ENCODE data around the gene OLIG1.
A peak's percentile ranks its signal among the peaks of the same experiment; 100 is the strongest.

OLIG1 gene

DNA sequence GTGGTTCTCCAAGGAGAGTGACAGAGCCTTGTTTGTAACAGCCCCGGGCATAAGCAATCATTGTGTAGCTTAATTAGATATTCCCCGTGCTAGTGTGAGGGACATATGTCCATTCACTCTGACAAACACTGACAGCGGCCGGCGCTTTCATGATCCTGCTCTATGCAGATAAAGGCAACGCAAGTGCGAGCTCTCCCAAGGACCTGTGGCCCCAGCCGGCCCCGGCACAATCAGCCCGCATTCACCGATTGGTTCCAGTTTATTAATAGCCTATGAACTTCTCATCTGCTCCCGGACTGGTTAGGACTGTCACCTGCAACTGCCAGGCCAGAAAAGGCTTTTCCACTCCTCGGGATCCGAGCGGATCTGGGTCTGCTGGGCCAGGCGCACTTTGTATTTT is 18.0 kb upstream of the OLIG1 start:
- Histone ChIP-seq H3K4me3 (replicated peaks; ENCODE audit: insufficient read depth, low read length) (no peak overlapping the region), H3K27ac (replicated peaks) (no peak overlapping the region), H3K27me3 (ENCODE audit: insufficient read depth, poor library complexity, severe bottlenecking) (no peaks in the 10 kb centered on the region)
- TF ChIP-seq, protein P1, sequence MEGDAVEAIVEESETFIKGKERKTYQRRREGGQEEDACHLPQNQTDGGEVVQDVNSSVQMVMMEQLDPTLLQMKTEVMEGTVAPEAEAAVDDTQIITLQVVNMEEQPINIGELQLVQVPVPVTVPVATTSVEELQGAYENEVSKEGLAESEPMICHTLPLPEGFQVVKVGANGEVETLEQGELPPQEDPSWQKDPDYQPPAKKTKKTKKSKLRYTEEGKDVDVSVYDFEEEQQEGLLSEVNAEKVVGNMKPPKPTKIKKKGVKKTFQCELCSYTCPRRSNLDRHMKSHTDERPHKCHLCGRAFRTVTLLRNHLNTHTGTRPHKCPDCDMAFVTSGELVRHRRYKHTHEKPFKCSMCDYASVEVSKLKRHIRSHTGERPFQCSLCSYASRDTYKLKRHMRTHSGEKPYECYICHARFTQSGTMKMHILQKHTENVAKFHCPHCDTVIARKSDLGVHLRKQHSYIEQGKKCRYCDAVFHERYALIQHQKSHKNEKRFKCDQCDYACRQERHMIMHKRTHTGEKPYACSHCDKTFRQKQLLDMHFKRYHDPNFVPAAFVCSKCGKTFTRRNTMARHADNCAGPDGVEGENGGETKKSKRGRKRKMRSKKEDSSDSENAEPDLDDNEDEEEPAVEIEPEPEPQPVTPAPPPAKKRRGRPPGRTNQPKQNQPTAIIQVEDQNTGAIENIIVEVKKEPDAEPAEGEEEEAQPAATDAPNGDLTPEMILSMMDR (IDR thresholded peaks at IDR 0.05; ENCODE audit: insufficient read depth, low read length) = no peak
- TF ChIP-seq SPI1 (IDR thresholded peaks at IDR 0.05; ENCODE audit: borderline replicate concordance, low read depth) = no peak
- no peak for TF ChIP-seq GABPA (IDR thresholded peaks at IDR 0.05; ENCODE audit: low read depth)
- TF ChIP-seq, protein P2, sequence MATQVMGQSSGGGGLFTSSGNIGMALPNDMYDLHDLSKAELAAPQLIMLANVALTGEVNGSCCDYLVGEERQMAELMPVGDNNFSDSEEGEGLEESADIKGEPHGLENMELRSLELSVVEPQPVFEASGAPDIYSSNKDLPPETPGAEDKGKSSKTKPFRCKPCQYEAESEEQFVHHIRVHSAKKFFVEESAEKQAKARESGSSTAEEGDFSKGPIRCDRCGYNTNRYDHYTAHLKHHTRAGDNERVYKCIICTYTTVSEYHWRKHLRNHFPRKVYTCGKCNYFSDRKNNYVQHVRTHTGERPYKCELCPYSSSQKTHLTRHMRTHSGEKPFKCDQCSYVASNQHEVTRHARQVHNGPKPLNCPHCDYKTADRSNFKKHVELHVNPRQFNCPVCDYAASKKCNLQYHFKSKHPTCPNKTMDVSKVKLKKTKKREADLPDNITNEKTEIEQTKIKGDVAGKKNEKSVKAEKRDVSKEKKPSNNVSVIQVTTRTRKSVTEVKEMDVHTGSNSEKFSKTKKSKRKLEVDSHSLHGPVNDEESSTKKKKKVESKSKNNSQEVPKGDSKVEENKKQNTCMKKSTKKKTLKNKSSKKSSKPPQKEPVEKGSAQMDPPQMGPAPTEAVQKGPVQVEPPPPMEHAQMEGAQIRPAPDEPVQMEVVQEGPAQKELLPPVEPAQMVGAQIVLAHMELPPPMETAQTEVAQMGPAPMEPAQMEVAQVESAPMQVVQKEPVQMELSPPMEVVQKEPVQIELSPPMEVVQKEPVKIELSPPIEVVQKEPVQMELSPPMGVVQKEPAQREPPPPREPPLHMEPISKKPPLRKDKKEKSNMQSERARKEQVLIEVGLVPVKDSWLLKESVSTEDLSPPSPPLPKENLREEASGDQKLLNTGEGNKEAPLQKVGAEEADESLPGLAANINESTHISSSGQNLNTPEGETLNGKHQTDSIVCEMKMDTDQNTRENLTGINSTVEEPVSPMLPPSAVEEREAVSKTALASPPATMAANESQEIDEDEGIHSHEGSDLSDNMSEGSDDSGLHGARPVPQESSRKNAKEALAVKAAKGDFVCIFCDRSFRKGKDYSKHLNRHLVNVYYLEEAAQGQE (IDR thresholded peaks at IDR 0.05; ENCODE audit: insufficient replicate concordance, low read depth) = no peak
- TF ChIP-seq POLR2AphosphoS5 (IDR thresholded peaks at IDR 0.05; ENCODE audit: low read depth) = no peak
- DNase-seq (ENCODE audit: low read depth in 1 of 2, low spot score in 1 of 2) = no peak

DNA sequence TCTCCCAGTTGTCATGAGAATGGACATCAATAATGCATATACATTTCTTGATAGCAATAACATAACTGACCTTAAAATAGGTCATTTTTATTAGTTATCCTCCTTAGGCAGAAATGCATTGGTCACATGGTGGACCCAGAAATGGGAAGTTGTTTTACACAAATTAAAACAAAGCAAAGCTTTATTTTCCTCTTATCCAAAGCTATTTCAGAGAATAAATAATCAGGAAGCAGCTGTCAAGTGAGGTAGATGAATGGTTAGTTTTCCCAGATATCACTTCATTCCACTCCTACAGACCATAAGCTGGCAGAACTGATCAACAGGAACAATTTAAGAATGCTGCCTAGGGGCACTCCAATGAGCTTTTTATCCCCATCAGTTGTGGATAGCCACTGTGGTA is 16.0 kb upstream of the OLIG1 start:
- Histone ChIP-seq H3K27ac (replicated peaks) (no peak overlapping the region), H3K27me3 (ENCODE audit: insufficient read depth, poor library complexity, severe bottlenecking) (no peaks in the 10 kb centered on the region), H3K4me3 (replicated peaks; ENCODE audit: insufficient read depth, low read length) (no peak overlapping the region)
- no peak for DNase-seq (ENCODE audit: low read depth in 1 of 2, low spot score in 1 of 2)
- TF ChIP-seq SPI1 (IDR thresholded peaks at IDR 0.05; ENCODE audit: borderline replicate concordance, low read depth) (no peak), GABPA (IDR thresholded peaks at IDR 0.05; ENCODE audit: low read depth) (no peak), POLR2AphosphoS5 (IDR thresholded peaks at IDR 0.05; ENCODE audit: low read depth) (no peak)
- TF ChIP-seq, protein P2 (IDR thresholded peaks at IDR 0.05; ENCODE audit: insufficient replicate concordance, low read depth) = no peak
- TF ChIP-seq, protein P1 (IDR thresholded peaks at IDR 0.05; ENCODE audit: insufficient read depth, low read length) = no peak

DNA sequence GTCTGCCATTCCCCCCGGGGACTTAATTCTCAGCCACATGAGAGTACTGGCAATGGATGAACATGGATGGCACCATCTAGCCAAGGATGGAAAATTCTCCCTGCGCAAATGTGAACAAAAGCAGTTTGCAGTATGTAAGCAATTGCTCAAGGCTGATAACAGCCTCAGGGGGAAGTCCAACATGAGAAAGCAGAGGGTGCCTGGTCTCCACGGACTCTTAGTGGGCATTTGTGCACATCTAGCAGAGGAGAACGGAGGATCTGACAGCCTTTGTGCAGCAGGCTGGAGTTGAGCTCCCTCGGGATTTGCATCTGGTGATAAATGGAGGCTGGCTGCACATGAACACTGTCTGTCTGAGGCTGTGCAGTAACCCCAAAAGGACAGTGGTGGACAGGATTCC is 13.9 kb upstream of the OLIG1 start:
- Histone ChIP-seq H3K4me3 (replicated peaks; ENCODE audit: insufficient read depth, low read length) (no peak overlapping the region), H3K27me3 (ENCODE audit: insufficient read depth, poor library complexity, severe bottlenecking) (no peaks in the 10 kb centered on the region)

More for the DNA sequence above, 13.9 kb upstream of the OLIG1 start:
- peak in 1 of 2 experiments; percentile 36 for DNase-seq (ENCODE audit: low read depth in 1 of 2, low spot score in 1 of 2)
- no peak for TF ChIP-seq SPI1 (IDR thresholded peaks at IDR 0.05; ENCODE audit: borderline replicate concordance, low read depth)
- TF ChIP-seq, protein P1 (IDR thresholded peaks at IDR 0.05; ENCODE audit: insufficient read depth, low read length) = no peak
- 0 out of 2 replicates have a peak overlapping the region, but pooled peaks have one; percentile 5 for H3K27ac ChIP-seq (replicated peaks)
